PC-3 (cell line): ENCODE data around the gene IRX5.

Experiments used
- EZH2 ChIP-seq: fragments of 300-600 bp; sonication (generic); IDR thresholded peaks from one replicate; pipeline ENCODE4 v1.6.1; 2017; ENCODE audit warnings: antibody characterized with exemption, mild to moderate bottlenecking, low read length; ENCODE audit not compliant: unreplicated experiment
- EZH2phosphoT487 ChIP-seq: fragments of 300-600 bp; sonication (generic); IDR thresholded peaks from 2 replicates; pipeline ENCODE4 v1.6.1; 2018; ENCODE audit warnings: mild to moderate bottlenecking, antibody characterized with exemption, low read length, borderline replicate concordance
- TF ChIP-seq, protein P1 (sequence below): fragments of 300-600 bp; sonication (generic); conservative IDR thresholded peaks from 2 replicates; pipeline ENCODE4 v1.5.1; 2017; ENCODE audit warnings: antibody characterized with exemption, low read depth, mild to moderate bottlenecking, low read length

DNA sequence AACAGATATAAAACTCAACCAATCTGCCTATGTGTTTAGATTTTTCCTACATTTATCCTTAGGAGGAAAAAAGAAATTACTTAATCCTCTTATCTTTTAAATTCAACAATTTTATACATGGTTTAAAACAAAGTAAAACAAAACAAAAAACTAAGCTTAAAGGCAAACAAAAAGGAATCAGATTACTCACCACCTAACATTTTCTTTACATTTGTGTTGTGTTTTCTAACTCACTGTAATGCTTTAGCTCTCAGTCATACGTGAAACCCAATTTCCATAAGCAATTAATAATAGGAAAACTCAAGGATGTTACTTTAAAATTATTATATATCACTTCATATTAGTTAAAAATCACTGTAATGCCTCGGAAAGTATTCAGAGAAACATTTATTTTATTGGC, 6.7 kb upstream of the IRX5 start:
- TF ChIP-seq, protein P1, sequence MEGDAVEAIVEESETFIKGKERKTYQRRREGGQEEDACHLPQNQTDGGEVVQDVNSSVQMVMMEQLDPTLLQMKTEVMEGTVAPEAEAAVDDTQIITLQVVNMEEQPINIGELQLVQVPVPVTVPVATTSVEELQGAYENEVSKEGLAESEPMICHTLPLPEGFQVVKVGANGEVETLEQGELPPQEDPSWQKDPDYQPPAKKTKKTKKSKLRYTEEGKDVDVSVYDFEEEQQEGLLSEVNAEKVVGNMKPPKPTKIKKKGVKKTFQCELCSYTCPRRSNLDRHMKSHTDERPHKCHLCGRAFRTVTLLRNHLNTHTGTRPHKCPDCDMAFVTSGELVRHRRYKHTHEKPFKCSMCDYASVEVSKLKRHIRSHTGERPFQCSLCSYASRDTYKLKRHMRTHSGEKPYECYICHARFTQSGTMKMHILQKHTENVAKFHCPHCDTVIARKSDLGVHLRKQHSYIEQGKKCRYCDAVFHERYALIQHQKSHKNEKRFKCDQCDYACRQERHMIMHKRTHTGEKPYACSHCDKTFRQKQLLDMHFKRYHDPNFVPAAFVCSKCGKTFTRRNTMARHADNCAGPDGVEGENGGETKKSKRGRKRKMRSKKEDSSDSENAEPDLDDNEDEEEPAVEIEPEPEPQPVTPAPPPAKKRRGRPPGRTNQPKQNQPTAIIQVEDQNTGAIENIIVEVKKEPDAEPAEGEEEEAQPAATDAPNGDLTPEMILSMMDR = no peak
- TF ChIP-seq EZH2 (no peak), EZH2phosphoT487 (no peak)
